HAP-1 (cell line): Measurements from ENCODE around the gene FAM180B.

Experiments
- DNase-seq, 2 experiments: peaks; one replicate each; pipeline ENCODE4 v3.0.0-alpha.2; 2016 to 2020; ENCODE audit warnings: low spot score in 2 of 2
- H3K27me3 ChIP-seq: fragments of 250-450 bp; sonication (Bioruptor Pico); 2 replicates; pipeline ENCODE4 v1.5.1; 2020; ENCODE audit warnings: low read depth, mild to moderate bottlenecking, moderate library complexity
- H3K36me3 ChIP-seq: fragments of 250-450 bp; sonication (Bioruptor Pico); replicated peaks from 2 replicates; pipeline ENCODE4 v1.5.1; 2020; ENCODE audit warnings: mild to moderate bottlenecking
- H3K4me1 ChIP-seq: fragments of 250-450 bp; sonication (Bioruptor Pico); 2 replicates; pipeline ENCODE4 v1.5.1; 2020; ENCODE audit warnings: mild to moderate bottlenecking
- H3K4me3 ChIP-seq: fragments of 250-450 bp; sonication (Bioruptor Pico); 2 replicates; pipeline ENCODE4 v1.5.1; 2020; ENCODE audit warnings: mild to moderate bottlenecking, moderate library complexity
- H3K9me3 ChIP-seq: fragments of 250-450 bp; sonication (Bioruptor Pico); 2 replicates; pipeline ENCODE4 v1.5.1; 2020; ENCODE audit warnings: mild to moderate bottlenecking, moderate library complexity
- in situ Hi-C: fragments of 300-500 bp; cut with MboI; formaldehyde crosslinking; loops from 3 replicates; pipeline ENCODE4 v1.14.3; 2020; ENCODE audit warnings: low sequenced_read_pairs, inconsistent platforms, mixed read lengths

Gene FAM180B

GRCh38 chr11:47593934-47594855 lies 7.7 kb downstream of the FAM180B start, which contains the start of gene C1QTNF4:
Gene C1QTNF4 (minus strand): TSS chr11:47594411. CDS start chr11:47590810, 3,601 bp downstream.
- Histone ChIP-seq H3K36me3 (no peaks in the 10 kb centered on the region), H3K9me3 (no peaks in the 10 kb centered on the region), H3K4me1 (no peaks in the 10 kb centered on the region), H3K27me3 (peaks cover 4% of the 10 kb centered on the region; the same call in 1 of the 2 replicates), H3K4me3 (no peak within 1 kb of the TSS)
- no peak for DNase-seq
- in situ Hi-C loops = no loop called here

- no peaks in the 10 kb centered on the region for H3K9me3 ChIP-seq
- H3K4me3 ChIP-seq = no peak overlapping the region
- no peaks in the 10 kb centered on the region for H3K4me1 ChIP-seq
- no peaks in the 10 kb centered on the region for H3K36me3 ChIP-seq
- DNase-seq = no peak
- in situ Hi-C loops = no loop called here
- H3K27me3 ChIP-seq = peaks cover 4% of the 10 kb centered on the region; the same call in 1 of the 2 replicates
Observed at GRCh38 chr11:47595029-47595428, 8.6 kb downstream of the FAM180B start.

- no peak for DNase-seq
- H3K36me3 ChIP-seq = no peaks in the 10 kb centered on the region
- in situ Hi-C loops = no loop called here
- H3K27me3 ChIP-seq = peaks cover 4% of the 10 kb centered on the region; the same call in 1 of the 2 replicates
- no peak overlapping the region for H3K4me3 ChIP-seq
- no peaks in the 10 kb centered on the region for H3K4me1 ChIP-seq
- no peaks in the 10 kb centered on the region for H3K9me3 ChIP-seq
Observed at GRCh38 chr11:47595967-47596366, 9.5 kb downstream of the FAM180B start.

- DNase-seq = no peak
- Histone ChIP-seq H3K9me3 (no peaks in the 10 kb centered on the region), H3K4me1 (no peaks in the 10 kb centered on the region), H3K4me3 (no peak overlapping the region), H3K36me3 (no peaks in the 10 kb centered on the region), H3K27me3 (no peaks in the 10 kb centered on the region)
- in situ Hi-C loops = no loop called here
Observed at GRCh38 chr11:47599902-47600301, 13.4 kb downstream of the FAM180B start.

GRCh38 chr11:47603295-47603694 lies 16.8 kb downstream of the FAM180B start:
- H3K27me3 ChIP-seq = peaks cover 3% of the 10 kb centered on the region; the same call in 1 of the 2 replicates
- no peak for DNase-seq
- H3K4me1 ChIP-seq = no peaks in the 10 kb centered on the region
- in situ Hi-C loops = no loop called here
- no peaks in the 10 kb centered on the region for H3K9me3 ChIP-seq
- no peaks in the 10 kb centered on the region for H3K36me3 ChIP-seq
- no peak overlapping the region for H3K4me3 ChIP-seq

- Histone ChIP-seq H3K36me3 (no peaks in the 10 kb centered on the region), H3K4me3 (no peak overlapping the region), H3K9me3 (no peaks in the 10 kb centered on the region), H3K4me1 (no peaks in the 10 kb centered on the region), H3K27me3 (peaks cover 3% of the 10 kb centered on the region; the same call in 1 of the 2 replicates)
- in situ Hi-C loops = no loop called here
- no peak for DNase-seq
Observed at GRCh38 chr11:47605921-47606320, 19.4 kb downstream of the FAM180B start.

- Histone ChIP-seq H3K4me1 (no peaks in the 10 kb centered on the region), H3K36me3 (no peaks in the 10 kb centered on the region), H3K9me3 (no peaks in the 10 kb centered on the region), H3K4me3 (no peak overlapping the region), H3K27me3 (peaks cover 3% of the 10 kb centered on the region; the same call in 1 of the 2 replicates)
- no peak for DNase-seq
- in situ Hi-C loops = no loop called here
Observed at GRCh38 chr11:47606731-47607130, 20.3 kb downstream of the FAM180B start.

GRCh38 chr11:47607380-47607779 lies 20.9 kb downstream of the FAM180B start:
- Histone ChIP-seq H3K9me3 (no peaks in the 10 kb centered on the region), H3K36me3 (no peaks in the 10 kb centered on the region), H3K27me3 (peaks cover 3% of the 10 kb centered on the region; the same call in 1 of the 2 replicates), H3K4me3 (no peak overlapping the region), H3K4me1 (no peaks in the 10 kb centered on the region)
- in situ Hi-C loops = no loop called here
- no peak for DNase-seq

- in situ Hi-C loops = no loop called here
- H3K27me3 ChIP-seq = peaks cover 3% of the 10 kb centered on the region; the same call in 1 of the 2 replicates
- DNase-seq = no peak
Observed at GRCh38 chr11:47609675-47610074, 23.2 kb downstream of the FAM180B start.

GRCh38 chr11:47611348-47611794 lies 24.9 kb downstream of the FAM180B start:
- DNase-seq = no peak
- in situ Hi-C loops = no loop called here
- Histone ChIP-seq H3K36me3 (no peaks in the 10 kb centered on the region), H3K4me3 (no peak overlapping the region), H3K9me3 (no peaks in the 10 kb centered on the region), H3K27me3 (peaks cover 1% of the 10 kb centered on the region; the same call in 1 of the 2 replicates), H3K4me1 (no peaks in the 10 kb centered on the region)

More at GRCh38 chr11:47609675-47610074, 23.2 kb downstream of the FAM180B start:
- Histone ChIP-seq H3K4me1 (no peaks in the 10 kb centered on the region), H3K4me3 (no peak overlapping the region), H3K36me3 (no peaks in the 10 kb centered on the region), H3K9me3 (no peaks in the 10 kb centered on the region)

GRCh38 chr11:47615249-47615648 lies 28.8 kb downstream of the FAM180B start:
- no peak for DNase-seq
- no peaks in the 10 kb centered on the region for H3K4me1 ChIP-seq
- H3K9me3 ChIP-seq = no peaks in the 10 kb centered on the region
- in situ Hi-C loops = no loop called here
- H3K36me3 ChIP-seq = peaks cover 29% of the 10 kb centered on the region
- no peaks in the 10 kb centered on the region for H3K27me3 ChIP-seq
- no peak overlapping the region for H3K4me3 ChIP-seq

GRCh38 chr11:47616726-47617416 lies 30.4 kb downstream of the FAM180B start:
- H3K4me1 ChIP-seq = no peaks in the 10 kb centered on the region
- DNase-seq = peak; percentile 21 to 47
- in situ Hi-C loops = no loop called here
- H3K36me3 ChIP-seq = peaks cover 39% of the 10 kb centered on the region
- H3K4me3 ChIP-seq = no peak overlapping the region
- H3K27me3 ChIP-seq = no peaks in the 10 kb centered on the region
- no peaks in the 10 kb centered on the region for H3K9me3 ChIP-seq

- no peaks in the 10 kb centered on the region for H3K9me3 ChIP-seq
- no peak for DNase-seq
Observed at GRCh38 chr11:47617417-47617809, 30.9 kb downstream of the FAM180B start.

More at GRCh38 chr11:47617417-47617809, 30.9 kb downstream of the FAM180B start:
- Histone ChIP-seq H3K4me3 (no peak overlapping the region), H3K4me1 (no peaks in the 10 kb centered on the region), H3K27me3 (no peaks in the 10 kb centered on the region), H3K36me3 (peaks cover 45% of the 10 kb centered on the region)
- in situ Hi-C loops = no loop called here
